RWPE2 (cell line): ENCODE results near the gene SH2D1B.

ENCODE experiments used
- ATAC-seq: fragments of 200-7000 bp; cut with Tn5 transposase; 3 replicates; pipeline ENCODE4 v1.9.1; 2021; ENCODE audit warnings: low read depth
- DNase-seq: peaks from one replicate; pipeline ENCODE4 v3.0.0-alpha.2; 2020; ENCODE audit warnings: low spot score
- H3K27ac ChIP-seq: fragments of 450-650 bp; 2 replicates; pipeline ENCODE4 v1.5.1; 2017; ENCODE audit warnings: mild to moderate bottlenecking; ENCODE audit not compliant: poor library complexity, severe bottlenecking
- H3K27me3 ChIP-seq: fragments of 250-450 bp; sonication (Bioruptor Pico); 2 replicates; pipeline ENCODE4 v1.5.1; 2021; ENCODE audit warnings: mild to moderate bottlenecking, moderate library complexity; ENCODE audit not compliant: insufficient read depth, poor library complexity, severe bottlenecking
- H3K36me3 ChIP-seq: fragments of 250-450 bp; sonication (Bioruptor Pico); 2 replicates; pipeline ENCODE4 v1.5.1; 2020; ENCODE audit warnings: low read depth, mild to moderate bottlenecking, moderate library complexity
- H3K4me1 ChIP-seq: fragments of 250-450 bp; sonication (Bioruptor Pico); 2 replicates; pipeline ENCODE4 v1.5.1; 2021; ENCODE audit warnings: mild to moderate bottlenecking, moderate library complexity; ENCODE audit not compliant: insufficient read depth, poor library complexity, severe bottlenecking
- H3K4me3 ChIP-seq: fragments of 250-450 bp; sonication (Bioruptor Pico); 2 replicates; pipeline ENCODE4 v1.5.1; 2021; ENCODE audit warnings: mild to moderate bottlenecking, moderate library complexity; ENCODE audit not compliant: severe bottlenecking
- H3K9me3 ChIP-seq: fragments of 250-450 bp; sonication (Bioruptor Pico); 2 replicates; pipeline ENCODE4 v1.5.1; 2021; ENCODE audit warnings: mild to moderate bottlenecking, moderate library complexity; ENCODE audit not compliant: severe bottlenecking
- TF ChIP-seq, protein P1 (sequence below): fragments of 450-650 bp; IDR thresholded peaks from one replicate; pipeline ENCODE4 v1.5.1; 2017; ENCODE audit warnings: mild to moderate bottlenecking, moderate library complexity; ENCODE audit not compliant: poor library complexity, severe bottlenecking

The SH2D1B gene

GRCh38 chr1:162372159-162373071 lies 39.5 kb downstream of the SH2D1B start:
- TF ChIP-seq, protein P1, sequence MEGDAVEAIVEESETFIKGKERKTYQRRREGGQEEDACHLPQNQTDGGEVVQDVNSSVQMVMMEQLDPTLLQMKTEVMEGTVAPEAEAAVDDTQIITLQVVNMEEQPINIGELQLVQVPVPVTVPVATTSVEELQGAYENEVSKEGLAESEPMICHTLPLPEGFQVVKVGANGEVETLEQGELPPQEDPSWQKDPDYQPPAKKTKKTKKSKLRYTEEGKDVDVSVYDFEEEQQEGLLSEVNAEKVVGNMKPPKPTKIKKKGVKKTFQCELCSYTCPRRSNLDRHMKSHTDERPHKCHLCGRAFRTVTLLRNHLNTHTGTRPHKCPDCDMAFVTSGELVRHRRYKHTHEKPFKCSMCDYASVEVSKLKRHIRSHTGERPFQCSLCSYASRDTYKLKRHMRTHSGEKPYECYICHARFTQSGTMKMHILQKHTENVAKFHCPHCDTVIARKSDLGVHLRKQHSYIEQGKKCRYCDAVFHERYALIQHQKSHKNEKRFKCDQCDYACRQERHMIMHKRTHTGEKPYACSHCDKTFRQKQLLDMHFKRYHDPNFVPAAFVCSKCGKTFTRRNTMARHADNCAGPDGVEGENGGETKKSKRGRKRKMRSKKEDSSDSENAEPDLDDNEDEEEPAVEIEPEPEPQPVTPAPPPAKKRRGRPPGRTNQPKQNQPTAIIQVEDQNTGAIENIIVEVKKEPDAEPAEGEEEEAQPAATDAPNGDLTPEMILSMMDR: no peak

GRCh38 chr1:162371611-162372010 lies 40.3 kb downstream of the SH2D1B start:
- H3K4me1 ChIP-seq: peaks cover 19% of the 10 kb centered on the region
- TF ChIP-seq, protein P1: no peak
- no peaks in the 10 kb centered on the region for H3K36me3 ChIP-seq
- ATAC-seq (peak; percentile 59), DNase-seq (no peak)
- H3K27me3 ChIP-seq: no peaks in the 10 kb centered on the region
- no peaks in the 10 kb centered on the region for H3K9me3 ChIP-seq
- no peak overlapping the region for H3K4me3 ChIP-seq
- H3K27ac ChIP-seq: peak overlapping the region; percentile 46

More at GRCh38 chr1:162372159-162373071, 39.5 kb downstream of the SH2D1B start:
- no peaks in the 10 kb centered on the region for H3K27me3 ChIP-seq
- no peaks in the 10 kb centered on the region for H3K9me3 ChIP-seq
- ATAC-seq: peak; percentile 6; the same call in 1 of the 3 replicates
- DNase-seq: no peak
- peaks cover 19% of the 10 kb centered on the region for H3K4me1 ChIP-seq
- H3K36me3 ChIP-seq: no peaks in the 10 kb centered on the region
- no peak overlapping the region for H3K4me3 ChIP-seq
- peak overlapping the region; percentile 46 for H3K27ac ChIP-seq

- no peaks in the 10 kb centered on the region for H3K36me3 ChIP-seq
- no peak for ATAC-seq
- no peak overlapping the region for H3K4me3 ChIP-seq
- peaks cover 19% of the 10 kb centered on the region for H3K4me1 ChIP-seq
- no peak for DNase-seq
- H3K27me3 ChIP-seq: no peaks in the 10 kb centered on the region
- H3K9me3 ChIP-seq: no peaks in the 10 kb centered on the region
- TF ChIP-seq, protein P1: no peak
- H3K27ac ChIP-seq: no peak overlapping the region
Measured at GRCh38 chr1:162370721-162371120, 41.2 kb downstream of the SH2D1B start.

DNA sequence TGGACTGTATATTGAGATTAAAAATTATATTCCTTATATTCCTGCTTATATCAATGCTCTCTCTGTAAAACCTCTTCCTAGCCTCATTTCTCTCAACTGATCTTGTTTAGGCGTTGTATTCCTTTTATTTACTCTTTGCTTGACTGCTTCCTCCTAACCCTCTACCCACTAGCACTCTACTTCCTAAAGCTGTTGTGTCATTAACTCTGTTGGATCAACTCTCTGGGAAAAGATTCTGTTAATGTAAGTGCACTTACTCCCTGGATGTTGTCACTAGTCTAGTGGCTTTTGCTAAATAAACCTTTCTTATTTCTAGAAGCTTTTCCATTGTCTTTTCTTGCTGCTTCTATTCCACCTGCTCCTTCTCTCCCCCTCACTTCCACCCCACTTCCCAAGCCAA lies 41.8 kb downstream of the SH2D1B start:
- DNase-seq: no peak
- no peak overlapping the region for H3K4me3 ChIP-seq
- no peak for ATAC-seq

More for the DNA sequence above, 41.8 kb downstream of the SH2D1B start:
- Histone ChIP-seq H3K36me3 (no peaks in the 10 kb centered on the region), H3K4me1 (peaks cover 19% of the 10 kb centered on the region), H3K27me3 (no peaks in the 10 kb centered on the region), H3K27ac (no peak overlapping the region), H3K9me3 (no peaks in the 10 kb centered on the region)
- TF ChIP-seq, protein P1: no peak
